Measurements from ENCODE around the gene RANBP17.

Gene RANBP17

GRCh38 chr5:171344936-171345608 is 483.3 kb downstream of the RANBP17 start:
- TF ChIP-seq CTCF (IDR thresholded peaks at IDR 0.05; ENCODE audit: insufficient read depth, low read depth, low read length, missing control alignments), result no peak
- no peak for DNase-seq (ENCODE audit: low read depth)
- H3K4me3 ChIP-seq (ENCODE audit: low read depth, low read length), result no peak overlapping the region

All from GM12865 (cell line).